Measurements from ENCODE around the gene DDI2.

DDI2 gene

GRCh38 chr1:15618655-15619525 lies 1.6 kb downstream of the DDI2 start:
- peaks cover 11% of the 10 kb centered on the region; the same call in 1 of the 2 replicates for H3K4me1 ChIP-seq (ENCODE audit: control insufficient read depth, insufficient read depth, low read length)
- ChIA-PET CTCF (interaction anchor here (0.7 kb wide), 1 partner anchor 275 kb away, joined by 11 read pairs; no protein-coding TSS in a partner anchor), POLR2A (interaction anchor here (0.7 to 4.1 kb wide), 3 partner anchors 15 to 141 kb away, joined by 5 to 23 read pairs (median 5); partner anchors contain the start of gene DNAJC16)
- peak overlapping the region; percentile 59 for H3K4me3 ChIP-seq (ENCODE audit: low read depth, low read length)
- TF ChIP-seq SP3 (tag by site-specific recombination; IDR thresholded peaks at IDR 0.05), result no peak
- TF ChIP-seq, protein P1, sequence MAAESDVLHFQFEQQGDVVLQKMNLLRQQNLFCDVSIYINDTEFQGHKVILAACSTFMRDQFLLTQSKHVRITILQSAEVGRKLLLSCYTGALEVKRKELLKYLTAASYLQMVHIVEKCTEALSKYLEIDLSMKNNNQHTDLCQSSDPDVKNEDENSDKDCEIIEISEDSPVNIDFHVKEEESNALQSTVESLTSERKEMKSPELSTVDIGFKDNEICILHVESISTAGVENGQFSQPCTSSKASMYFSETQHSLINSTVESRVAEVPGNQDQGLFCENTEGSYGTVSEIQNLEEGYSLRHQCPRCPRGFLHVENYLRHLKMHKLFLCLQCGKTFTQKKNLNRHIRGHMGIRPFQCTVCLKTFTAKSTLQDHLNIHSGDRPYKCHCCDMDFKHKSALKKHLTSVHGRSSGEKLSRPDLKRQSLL (tag by site-specific recombination; IDR thresholded peaks at IDR 0.05), result 0 out of 2 replicates have a peak, but pooled peaks have one; percentile 17
- peak; percentile 85 for TF ChIP-seq PRDM6 (tag by site-specific recombination; IDR thresholded peaks at IDR 0.05)
- H3K27ac ChIP-seq (ENCODE audit: extremely low read depth, low read depth, low read length), result no peak overlapping the region; the same call in 1 of the 2 replicates
- no peaks in the 10 kb centered on the region for H3K9me3 ChIP-seq (ENCODE audit: control insufficient read depth, insufficient read depth, low read depth, low read length)
- no peaks in the 10 kb centered on the region for H3K36me3 ChIP-seq (ENCODE audit: control insufficient read depth in 2 of 2, insufficient read depth in 1 of 2, low read length in 2 of 2)

DNA sequence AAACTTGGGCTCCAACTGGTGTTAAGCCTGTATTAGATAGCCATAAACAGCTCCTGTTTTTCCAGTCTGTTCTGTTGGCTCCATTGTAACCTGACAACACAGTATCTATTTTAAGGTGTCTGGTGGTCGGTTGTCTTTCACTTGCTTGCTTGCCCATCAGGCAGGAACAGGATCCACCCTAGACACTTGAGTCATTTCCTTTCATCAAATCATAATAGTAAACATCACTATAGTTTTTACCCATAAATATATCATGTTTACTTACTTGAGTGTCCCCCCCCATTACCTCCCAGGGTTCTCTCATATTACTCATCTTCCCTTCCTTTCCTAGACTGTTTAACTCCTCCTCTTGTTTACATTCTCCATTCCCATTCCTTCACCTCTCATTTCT lies 2.9 kb downstream of the DDI2 start:
- H3K9me3 ChIP-seq (ENCODE audit: control insufficient read depth, insufficient read depth, low read depth, low read length), result no peaks in the 10 kb centered on the region
- no peaks in the 10 kb centered on the region for H3K36me3 ChIP-seq (ENCODE audit: control insufficient read depth in 2 of 2, insufficient read depth in 1 of 2, low read length in 2 of 2)
- ChIA-PET CTCF (no interaction called here), POLR2A (no interaction called here)
- H3K4me1 ChIP-seq (ENCODE audit: control insufficient read depth, insufficient read depth, low read length), result peaks cover 14% of the 10 kb centered on the region; the same call in 1 of the 2 replicates
- no peak overlapping the region for H3K4me3 ChIP-seq (ENCODE audit: low read depth, low read length)
- no peak overlapping the region for H3K27ac ChIP-seq (ENCODE audit: extremely low read depth, low read depth, low read length)
- TF ChIP-seq TRIM28 (IDR thresholded peaks at IDR 0.05; ENCODE audit: borderline replicate concordance, low read length), result no peak
- TF ChIP-seq ZNF473 (tag by site-specific recombination; IDR thresholded peaks at IDR 0.05), result no peak
- no peak for TF ChIP-seq ZNF514 (tag by site-specific recombination; IDR thresholded peaks at IDR 0.05)
- TF ChIP-seq ZBTB7A (tag by site-specific recombination; IDR thresholded peaks at IDR 0.05; ENCODE audit: low read depth), result no peak
- no peak for TF ChIP-seq ZNF174 (tag by site-specific recombination; IDR thresholded peaks at IDR 0.05)
- no peak for TF ChIP-seq HOXA7 (CRISPR knock-in tag; IDR thresholded peaks at IDR 0.05; ENCODE audit: borderline replicate concordance)
- TF ChIP-seq ZNF660 (tag by site-specific recombination; IDR thresholded peaks at IDR 0.05), result no peak
- 0 out of 2 replicates have a peak, but pooled peaks have one; percentile 53 for TF ChIP-seq ZNF600 (tag by site-specific recombination; IDR thresholded peaks at IDR 0.05)
- TF ChIP-seq, protein P2, sequence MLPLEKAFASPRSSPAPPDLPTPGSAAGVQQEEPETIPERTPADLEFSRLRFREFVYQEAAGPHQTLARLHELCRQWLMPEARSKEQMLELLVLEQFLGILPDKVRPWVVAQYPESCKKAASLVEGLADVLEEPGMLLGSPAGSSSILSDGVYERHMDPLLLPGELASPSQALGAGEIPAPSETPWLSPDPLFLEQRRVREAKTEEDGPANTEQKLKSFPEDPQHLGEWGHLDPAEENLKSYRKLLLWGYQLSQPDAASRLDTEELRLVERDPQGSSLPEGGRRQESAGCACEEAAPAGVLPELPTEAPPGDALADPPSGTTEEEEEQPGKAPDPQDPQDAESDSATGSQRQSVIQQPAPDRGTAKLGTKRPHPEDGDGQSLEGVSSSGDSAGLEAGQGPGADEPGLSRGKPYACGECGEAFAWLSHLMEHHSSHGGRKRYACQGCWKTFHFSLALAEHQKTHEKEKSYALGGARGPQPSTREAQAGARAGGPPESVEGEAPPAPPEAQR (tag by site-specific recombination; IDR thresholded peaks at IDR 0.05), result no peak
- TF ChIP-seq ZBTB20 (tag by site-specific recombination; IDR thresholded peaks at IDR 0.05), result no peak
- TF ChIP-seq ZEB2 (tag by site-specific recombination; IDR thresholded peaks at IDR 0.05), result peak; percentile 65; the same call in 1 of the 2 replicates
- TF ChIP-seq ZNF561 (tag by site-specific recombination; IDR thresholded peaks at IDR 0.05; ENCODE audit: borderline replicate concordance), result no peak; the same call in 1 of the 2 replicates
- no peak for TF ChIP-seq ZNF791 (tag by site-specific recombination; IDR thresholded peaks at IDR 0.05)
- peak; percentile 78 for TF ChIP-seq WT1 (tag by site-specific recombination; IDR thresholded peaks at IDR 0.05)
- no peak for TF ChIP-seq ZSCAN16 (tag by site-specific recombination; IDR thresholded peaks at IDR 0.05)
- TF ChIP-seq ZNF843 (tag by site-specific recombination; IDR thresholded peaks at IDR 0.05), result no peak
- TF ChIP-seq RBAK (tag by site-specific recombination; IDR thresholded peaks at IDR 0.05), result no peak
- no peak for TF ChIP-seq ZNF155 (tag by site-specific recombination; IDR thresholded peaks at IDR 0.05)
- TF ChIP-seq GFI1B (tag by site-specific recombination; IDR thresholded peaks at IDR 0.05), result no peak
- TF ChIP-seq, protein P3, sequence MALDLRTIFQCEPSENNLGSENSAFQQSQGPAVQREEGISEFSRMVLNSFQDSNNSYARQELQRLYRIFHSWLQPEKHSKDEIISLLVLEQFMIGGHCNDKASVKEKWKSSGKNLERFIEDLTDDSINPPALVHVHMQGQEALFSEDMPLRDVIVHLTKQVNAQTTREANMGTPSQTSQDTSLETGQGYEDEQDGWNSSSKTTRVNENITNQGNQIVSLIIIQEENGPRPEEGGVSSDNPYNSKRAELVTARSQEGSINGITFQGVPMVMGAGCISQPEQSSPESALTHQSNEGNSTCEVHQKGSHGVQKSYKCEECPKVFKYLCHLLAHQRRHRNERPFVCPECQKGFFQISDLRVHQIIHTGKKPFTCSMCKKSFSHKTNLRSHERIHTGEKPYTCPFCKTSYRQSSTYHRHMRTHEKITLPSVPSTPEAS (tag by site-specific recombination; IDR thresholded peaks at IDR 0.05), result no peak
- no peak for TF ChIP-seq ZIC2 (tag by site-specific recombination; IDR thresholded peaks at IDR 0.05)
- no peak for TF ChIP-seq ZNF366 (tag by site-specific recombination; conservative IDR thresholded peaks at IDR 0.05)
- TF ChIP-seq ZFP37 (tag by site-specific recombination; IDR thresholded peaks at IDR 0.05), result 0 out of 2 replicates have a peak, but pooled peaks have one; percentile 8
- peak; percentile 20 for TF ChIP-seq PRDM6 (tag by site-specific recombination; IDR thresholded peaks at IDR 0.05)
- TF ChIP-seq ZNF223 (tag by site-specific recombination; IDR thresholded peaks at IDR 0.05), result no peak
- TF ChIP-seq ZNF133 (tag by site-specific recombination; IDR thresholded peaks at IDR 0.05), result no peak
